22Rv1 (cell line): ENCODE data around the gene PRDM11.
A peak's percentile ranks its signal among the peaks of the same experiment; 100 is the strongest.

ENCODE experiments used
- CTCF ChIP-seq: fragments of 450-650 bp; IDR thresholded peaks from 2 replicates; pipeline ENCODE4 v1.5.1; 2017; ENCODE audit warnings: mild to moderate bottlenecking
- ZFX ChIP-seq: fragments of 450-650 bp; IDR thresholded peaks from 2 replicates; pipeline ENCODE4 v1.6.1; 2017; ENCODE audit warnings: antibody characterized with exemption, borderline replicate concordance

- TF ChIP-seq ZFX (no peak), CTCF (peak; percentile 93)
These were observed 41.0 kb upstream of the PRDM11 start for GRCh38 chr11:45105233-45105983.
